Fibroblast of skin of abdomen (primary cell): ENCODE measurements around the gene RHOC.

Experiments
- DNase-seq: peaks from one replicate; pipeline ENCODE4 v3.0.0-alpha.2; 2013

RHOC gene

DNA sequence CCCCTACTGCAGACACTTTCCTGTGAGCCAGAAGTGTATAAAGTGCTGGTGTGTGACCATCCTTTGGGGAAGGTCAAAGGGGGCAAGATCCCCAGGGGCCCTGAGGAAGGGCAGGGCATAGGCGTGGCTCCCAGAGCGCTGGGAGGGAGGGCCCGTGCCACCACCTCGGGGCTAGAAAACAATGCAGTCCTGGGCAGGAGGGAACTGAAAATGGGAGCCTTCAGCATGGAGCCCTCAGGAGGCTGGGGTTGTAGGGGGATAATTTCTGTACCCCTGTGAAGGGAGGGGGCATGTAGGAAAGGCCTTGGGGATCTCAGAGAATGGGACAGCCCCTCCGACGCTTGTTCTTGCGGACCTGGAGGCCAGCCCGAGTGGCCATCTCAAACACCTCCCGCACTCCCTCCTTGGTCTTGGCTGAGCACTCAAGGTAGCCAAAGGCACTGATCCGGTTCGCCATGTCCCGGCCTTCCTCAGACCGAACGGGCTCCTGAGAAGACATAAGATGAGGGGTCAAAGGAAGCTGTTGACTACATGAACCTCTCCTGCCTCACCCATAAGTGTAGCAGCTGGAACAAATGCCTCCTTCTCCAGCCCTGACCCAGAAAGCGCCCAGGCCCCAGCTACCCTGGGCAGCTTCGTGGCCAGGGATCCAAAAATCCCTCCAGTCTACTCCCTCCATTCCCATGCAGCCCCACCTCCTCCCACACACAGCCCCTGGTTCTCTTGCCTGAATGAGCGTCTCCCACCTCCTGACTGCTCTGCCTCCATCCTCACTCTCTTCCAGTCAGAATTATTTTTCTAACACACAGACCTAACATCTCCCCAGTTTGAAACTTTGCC lies 5.5 kb downstream of the RHOC start:
- no peak for DNase-seq

DNA sequence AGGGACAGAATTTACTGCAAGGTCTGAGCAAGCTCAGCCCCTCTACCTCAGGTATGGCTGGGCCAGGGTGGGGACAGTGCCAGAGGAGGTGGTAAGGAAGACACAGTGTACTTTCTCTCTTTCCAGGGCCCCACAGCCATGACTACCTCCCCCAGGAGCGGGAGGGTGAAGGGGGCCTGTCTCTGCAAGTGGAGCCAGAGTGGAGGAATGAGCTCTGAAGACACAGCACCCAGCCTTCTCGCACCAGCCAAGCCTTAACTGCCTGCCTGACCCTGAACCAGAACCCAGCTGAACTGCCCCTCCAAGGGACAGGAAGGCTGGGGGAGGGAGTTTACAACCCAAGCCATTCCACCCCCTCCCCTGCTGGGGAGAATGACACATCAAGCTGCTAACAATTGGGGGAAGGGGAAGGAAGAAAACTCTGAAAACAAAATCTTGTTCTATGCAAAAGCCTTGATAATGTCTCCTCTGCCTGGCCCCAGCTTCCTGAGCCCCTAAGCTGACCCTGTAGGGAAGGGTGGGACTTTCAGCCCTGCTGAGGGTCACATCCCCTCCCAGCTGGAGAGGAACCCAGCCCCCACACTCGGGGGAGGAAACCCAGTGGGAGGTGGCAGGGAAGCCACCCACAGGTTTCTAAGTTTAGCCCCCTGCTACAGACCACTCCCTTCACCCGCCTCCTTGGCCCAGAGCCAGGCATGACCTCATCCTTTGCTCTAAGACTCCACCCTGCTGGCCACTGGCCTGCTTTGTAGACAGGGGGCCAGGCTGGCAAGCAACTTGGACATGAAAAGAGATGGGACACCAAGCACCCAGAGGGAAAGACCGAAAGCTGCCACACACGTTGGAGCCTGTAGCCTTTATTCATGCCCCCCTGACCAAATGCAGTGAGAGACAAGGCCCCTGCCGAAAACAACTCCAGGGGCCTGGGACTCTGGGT lies 6.4 kb downstream of the RHOC start:
- peak; percentile 95 for DNase-seq

DNA sequence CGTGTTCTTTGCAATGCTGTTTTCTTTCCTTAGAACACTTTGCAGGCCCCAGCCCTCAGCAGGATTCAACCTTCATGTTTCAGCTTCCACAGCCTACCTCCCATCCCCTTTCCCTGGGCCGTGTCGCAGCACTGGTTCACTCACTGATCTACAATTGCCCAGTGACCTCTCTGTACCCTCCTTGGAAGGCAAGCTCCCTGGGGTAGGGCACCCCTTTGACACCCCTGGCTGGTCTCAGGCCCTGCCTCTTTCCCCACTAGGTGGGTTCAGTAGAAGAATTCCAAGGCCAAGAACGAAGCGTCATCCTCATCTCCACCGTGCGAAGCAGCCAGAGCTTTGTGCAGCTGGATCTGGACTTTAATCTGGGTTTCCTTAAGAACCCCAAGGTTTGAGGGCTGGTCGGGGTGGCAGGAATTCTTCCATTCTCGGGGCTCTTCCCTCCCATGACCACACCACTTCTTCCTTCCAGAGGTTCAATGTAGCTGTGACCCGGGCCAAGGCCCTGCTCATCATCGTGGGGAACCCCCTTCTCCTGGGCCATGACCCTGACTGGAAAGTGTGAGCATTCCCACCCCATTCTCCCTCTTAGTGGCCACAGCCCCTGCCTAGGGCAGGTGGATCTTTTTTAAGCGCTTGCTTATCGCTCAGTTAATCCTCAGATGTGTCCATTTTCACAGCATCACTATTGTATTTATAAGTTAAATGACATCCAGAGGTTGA lies 7.3 kb downstream of the RHOC start:
- DNase-seq = no peak

- DNase-seq = no peak
Measured at GRCh38 chr1:112698366-112699310, 8.3 kb downstream of the RHOC start.

DNA sequence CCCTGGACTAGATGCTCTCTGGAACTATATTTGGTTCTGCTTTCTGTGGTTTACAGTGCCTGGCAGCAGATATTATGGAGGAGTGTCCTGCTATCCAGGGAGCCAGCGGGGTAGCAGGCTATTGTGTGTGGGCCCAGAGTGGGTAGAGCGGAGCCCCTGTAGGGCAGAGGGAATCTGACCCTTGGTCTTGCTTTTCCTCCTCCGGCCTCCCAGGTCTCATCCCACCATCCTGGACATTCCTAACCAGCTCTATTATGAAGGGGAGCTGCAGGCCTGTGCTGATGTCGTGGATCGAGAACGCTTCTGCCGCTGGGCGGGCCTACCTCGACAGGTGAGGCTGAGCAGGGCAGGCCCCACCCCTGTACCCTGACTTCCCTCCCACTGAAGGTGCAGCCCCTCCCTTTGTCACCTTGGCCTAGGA lies 9.1 kb downstream of the RHOC start:
- no peak for DNase-seq

- no peak for DNase-seq
Measured at GRCh38 chr1:112696578-112697314, 10.2 kb downstream of the RHOC start.

- DNase-seq = no peak
Measured at GRCh38 chr1:112695276-112695675, 11.7 kb downstream of the RHOC start.

- DNase-seq = no peak
Measured at GRCh38 chr1:112694363-112694929, 12.5 kb downstream of the RHOC start.

- DNase-seq = no peak
Measured at GRCh38 chr1:112693821-112694220, 13.1 kb downstream of the RHOC start.

DNA sequence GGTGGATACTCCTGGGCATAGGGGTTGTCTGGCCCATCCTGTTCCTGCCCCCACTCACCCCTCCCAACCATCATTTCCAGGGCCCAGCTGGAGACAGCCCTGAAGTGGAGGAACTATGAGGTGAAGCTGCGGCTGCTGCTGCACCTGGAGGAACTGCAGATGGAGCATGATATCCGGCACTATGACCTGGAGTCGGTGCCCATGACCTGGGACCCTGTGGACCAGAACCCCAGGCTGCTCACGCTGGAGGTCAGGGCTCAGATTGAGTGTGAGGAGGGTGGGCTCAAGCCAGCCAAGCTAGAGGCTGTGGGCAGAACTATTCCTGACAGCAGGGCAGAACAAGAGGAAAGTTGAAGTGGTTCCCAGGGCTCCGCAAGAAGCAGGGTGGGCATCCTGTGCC lies 14.2 kb downstream of the RHOC start:
- DNase-seq = no peak

- no peak for DNase-seq
Measured at GRCh38 chr1:112689842-112690237, 17.1 kb downstream of the RHOC start.

- no peak for DNase-seq
Measured at GRCh38 chr1:112689196-112689841, 17.6 kb downstream of the RHOC start.

- no peak for DNase-seq
Measured at GRCh38 chr1:112688781-112689193, 18.1 kb downstream of the RHOC start.

DNA sequence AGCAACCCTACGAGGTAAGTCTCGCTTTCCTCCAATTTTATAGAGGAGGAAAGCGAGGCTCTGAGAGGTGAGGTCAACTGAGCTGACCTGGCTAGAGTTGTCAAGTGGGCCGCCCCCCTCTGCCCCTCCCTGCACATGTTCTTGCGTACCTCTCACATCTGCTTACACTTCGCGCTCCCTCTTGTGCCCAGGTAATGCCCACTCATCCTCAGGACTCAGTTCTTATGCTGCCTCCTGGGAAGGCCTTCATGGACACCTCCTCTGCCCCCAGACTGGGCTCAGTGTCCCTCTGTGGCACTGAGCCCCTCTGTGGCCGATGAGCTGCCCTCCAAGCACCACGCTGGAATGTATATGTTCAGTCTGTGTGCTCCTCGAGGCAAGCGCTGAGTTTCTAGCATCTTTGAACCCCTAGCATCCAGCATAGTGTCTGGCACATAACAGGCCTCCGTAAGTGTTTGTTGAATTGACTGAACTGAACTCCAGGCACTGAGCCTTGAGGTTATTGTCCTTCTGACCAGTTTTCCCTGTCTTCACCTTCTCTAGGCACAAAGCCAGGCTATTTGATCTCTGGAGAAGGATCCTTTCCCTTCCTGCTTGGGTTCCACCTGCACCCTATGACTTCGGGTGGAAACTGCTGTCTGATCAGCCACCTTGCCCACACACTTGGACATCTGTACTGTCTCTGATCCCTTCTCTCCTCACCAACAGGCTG lies 19.0 kb downstream of the RHOC start:
- no peak for DNase-seq

DNA sequence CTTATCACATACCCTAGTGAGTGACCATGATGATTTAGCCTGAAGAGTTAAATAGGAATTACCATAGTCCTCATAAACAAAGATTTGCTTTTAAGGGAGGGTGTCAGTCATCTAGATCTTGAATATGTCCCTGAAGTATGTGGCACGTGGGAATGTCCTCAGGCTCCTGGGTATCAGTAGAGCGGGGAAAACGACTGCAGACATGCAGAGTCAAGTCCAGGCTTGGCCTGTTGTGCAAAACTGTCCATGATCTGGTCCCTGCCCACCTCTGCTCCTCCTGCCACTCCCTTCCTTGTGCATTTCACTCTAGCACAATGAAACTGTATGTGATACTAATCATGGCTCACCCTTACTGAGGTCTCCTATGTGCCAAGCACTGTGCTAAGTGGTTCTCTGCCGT lies 19.6 kb downstream of the RHOC start:
- DNase-seq = no peak

GRCh38 chr1:112686835-112687234 lies 20.1 kb downstream of the RHOC start:
- no peak for DNase-seq

DNA sequence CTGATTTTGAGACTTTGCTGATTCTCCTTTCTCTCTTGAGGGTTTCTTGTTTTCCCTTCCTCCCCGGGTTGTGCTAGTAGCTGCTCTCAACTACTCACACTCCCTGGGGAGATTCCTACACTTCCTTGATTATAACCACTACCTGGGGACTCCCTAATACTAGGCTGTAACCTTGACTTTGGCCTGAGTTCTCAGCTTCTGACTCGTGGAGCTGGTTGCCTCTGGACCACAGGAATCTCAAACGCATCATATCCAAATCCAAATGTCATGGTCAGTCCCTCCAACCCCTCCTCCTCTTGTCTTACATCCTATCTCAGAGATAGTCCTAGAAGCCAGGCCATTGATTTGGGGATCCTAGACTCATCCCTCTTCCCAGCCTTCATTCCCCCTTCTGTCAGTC lies 20.5 kb downstream of the RHOC start:
- DNase-seq = peak; percentile 35

DNA sequence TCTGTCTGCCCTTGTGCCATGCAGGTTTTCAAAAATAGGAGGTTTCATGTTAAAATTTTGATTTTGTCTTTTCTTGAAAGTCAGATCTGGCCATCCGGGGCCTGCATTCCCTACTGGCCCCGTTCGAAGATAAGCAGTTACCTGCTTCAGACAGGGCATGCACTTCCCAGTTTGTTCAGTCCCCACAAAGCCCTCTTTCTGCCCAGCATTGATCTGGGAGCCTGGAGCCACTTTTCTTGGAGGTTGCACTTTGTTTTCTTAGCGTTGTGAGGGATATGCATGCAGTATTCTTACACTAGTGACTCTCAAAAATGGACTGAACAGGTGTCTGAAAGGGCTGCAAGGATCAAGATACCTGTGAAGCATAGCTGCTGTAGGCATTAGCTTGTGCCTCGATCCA lies 21.0 kb downstream of the RHOC start:
- no peak for DNase-seq

DNA sequence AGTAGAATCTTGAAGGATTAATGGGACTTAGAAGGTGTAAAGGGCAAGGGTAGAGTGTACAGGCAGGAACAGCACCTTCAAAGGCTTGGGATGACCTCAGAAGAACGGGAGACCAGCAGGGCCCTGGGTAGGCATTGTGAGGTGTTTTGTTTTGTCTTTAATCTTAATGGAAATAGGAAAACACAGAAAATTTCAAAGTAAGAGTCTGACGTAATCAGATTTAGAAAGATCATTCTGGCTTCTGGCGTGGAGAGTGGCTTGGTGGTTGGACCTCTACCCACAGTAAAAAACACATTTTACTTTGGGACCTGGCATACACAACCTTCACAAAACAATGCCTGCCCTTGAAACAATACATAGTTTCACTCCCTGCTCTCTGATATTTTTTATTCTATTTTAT lies 28.3 kb downstream of the RHOC start:
- DNase-seq = no peak
